ENCODE results near the gene IQGAP2.

The IQGAP2 gene

GRCh38 chr5:76689321-76690036 is 286.4 kb downstream of the IQGAP2 start:
- DNase-seq (ENCODE audit: low spot score), result no peak

GRCh38 chr5:76690037-76690679 is 287.1 kb downstream of the IQGAP2 start:
- no peak for DNase-seq (ENCODE audit: low spot score)

GRCh38 chr5:76690704-76691466 is 287.8 kb downstream of the IQGAP2 start:
- DNase-seq (ENCODE audit: low spot score), result no peak

GRCh38 chr5:76691467-76692273 is 288.6 kb downstream of the IQGAP2 start:
- no peak for DNase-seq (ENCODE audit: low spot score)

GRCh38 chr5:76692274-76692540 is 289.1 kb downstream of the IQGAP2 start:
- DNase-seq (ENCODE audit: low spot score), result no peak

GRCh38 chr5:76692651-76693050 is 289.6 kb downstream of the IQGAP2 start:
- no peak for DNase-seq (ENCODE audit: low spot score)

- no peak for DNase-seq (ENCODE audit: low spot score)
These were observed 290.1 kb downstream of the IQGAP2 start for GRCh38 chr5:76693141-76693540.

GRCh38 chr5:76694317-76694716 is 291.2 kb downstream of the IQGAP2 start:
- no peak for DNase-seq (ENCODE audit: low spot score)

GRCh38 chr5:76695346-76695745 is 292.3 kb downstream of the IQGAP2 start:
- no peak for DNase-seq (ENCODE audit: low spot score)

GRCh38 chr5:76696251-76696650 is 293.2 kb downstream of the IQGAP2 start:
- DNase-seq (ENCODE audit: low spot score), result no peak

GRCh38 chr5:76697670-76698069 is 294.6 kb downstream of the IQGAP2 start:
- DNase-seq (ENCODE audit: low spot score), result no peak

- no peak for DNase-seq (ENCODE audit: low spot score)
These were observed 297.5 kb downstream of the IQGAP2 start for GRCh38 chr5:76700571-76700970.

- no peak for DNase-seq (ENCODE audit: low spot score)
These were observed 298.2 kb downstream of the IQGAP2 start for GRCh38 chr5:76701298-76701697.

GRCh38 chr5:76703707-76704106 is 300.6 kb downstream of the IQGAP2 start:
- DNase-seq (ENCODE audit: low spot score), result no peak

GRCh38 chr5:76704131-76704663 is 301.1 kb downstream of the IQGAP2 start:
- DNase-seq (ENCODE audit: low spot score), result no peak

GRCh38 chr5:76705574-76705973 is 302.5 kb downstream of the IQGAP2 start:
- DNase-seq (ENCODE audit: low spot score), result no peak

GRCh38 chr5:76709762-76710161 is 306.7 kb downstream of the IQGAP2 start:
- DNase-seq (ENCODE audit: low spot score), result no peak

- peak; percentile 36 for DNase-seq (ENCODE audit: low spot score)
These were observed 307.9 kb downstream of the IQGAP2 start for GRCh38 chr5:76710991-76711390.

GRCh38 chr5:76714751-76715485 is 311.8 kb downstream of the IQGAP2 start:
- DNase-seq (ENCODE audit: low spot score), result no peak

GRCh38 chr5:76715486-76715735 is 312.3 kb downstream of the IQGAP2 start:
- DNase-seq (ENCODE audit: low spot score), result no peak

GRCh38 chr5:76715736-76716455 is 312.8 kb downstream of the IQGAP2 start, which contains the start of gene F2R:
Gene F2R, plus strand, starts transcription at chr5:76716126. Its CDS starts 182 bp downstream, at chr5:76716308.
- DNase-seq (ENCODE audit: low spot score), result peak; percentile 59

Data from CD4-positive, alpha-beta T cell treated with Interleukin-2 at 100 ng/mL for 4 hours (primary cell).